ENCODE data around the gene PRCD. TPM values are rescaled to one million over a fixed set of nuclear protein-coding genes. Genes with fewer than 3 reads are reported as not detected.

PRCD gene
- total RNA-seq, 4 donors from 2014 or later = 0.73 to 2.5 (median 1.4) TPM; not detected in 1

DNA sequence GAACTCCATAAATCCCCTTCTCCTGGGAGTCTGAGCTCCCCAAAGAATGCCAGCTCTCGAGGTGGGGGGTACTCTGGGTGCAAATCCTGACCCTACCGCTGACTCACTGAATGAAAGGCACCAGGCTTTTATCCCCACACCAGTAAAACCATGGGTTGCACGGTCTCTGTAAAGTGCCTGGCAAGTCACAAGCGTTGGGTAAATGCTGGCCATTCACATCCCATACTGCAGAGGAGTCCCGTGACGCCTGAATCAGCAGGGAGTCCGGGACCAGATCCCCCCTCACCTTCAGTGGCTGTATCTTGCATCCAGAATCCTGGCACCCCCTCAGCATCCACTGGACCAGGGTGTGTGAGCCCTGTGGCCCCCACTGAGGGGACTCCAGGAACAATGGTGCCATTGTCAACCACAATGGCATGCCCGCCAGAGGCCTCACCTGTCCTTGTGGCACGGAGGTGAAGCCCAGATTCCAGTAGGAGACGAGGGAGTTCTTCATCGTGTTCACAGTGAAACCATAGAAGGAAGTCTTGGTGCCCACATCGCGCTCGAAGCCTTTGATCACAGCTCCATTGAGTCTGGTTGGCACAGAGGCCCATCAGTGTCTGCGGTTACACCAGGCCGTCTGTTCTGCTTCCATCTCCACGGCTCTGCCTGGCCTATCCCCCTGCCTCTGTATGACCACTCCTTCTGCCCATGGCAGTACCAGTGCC is 32.5 kb downstream of the PRCD start:
- H3K4me3 ChIP-seq = no peak overlapping the region
- no peaks in the 10 kb centered on the region for H3K9me3 ChIP-seq
- peaks cover 0 to 40% (median 6%) of the 10 kb centered on the region in 3 donors for H3K36me3 ChIP-seq
- intact Hi-C loops (cut with DNase I) = loop anchor here (5.0 kb wide), 1 partner anchor 45 kb away; no protein-coding TSS in a partner anchor
- no peak overlapping the region for H3K27ac ChIP-seq
- no peaks in the 10 kb centered on the region for H3K27me3 ChIP-seq
- 91 to 94% methylated on average over 12 to 14 of the region's 17 CpGs for WGBS, 2 donors
- TF ChIP-seq POLR2A (IDR thresholded peaks at IDR 0.05) = no peak
- no peak for TF ChIP-seq CTCF (IDR thresholded peaks at IDR 0.05)
- peaks cover 0 to 33% (median under 1%) of the 10 kb centered on the region in 3 donors for H3K4me1 ChIP-seq
- no peak for DNase-seq

DNA sequence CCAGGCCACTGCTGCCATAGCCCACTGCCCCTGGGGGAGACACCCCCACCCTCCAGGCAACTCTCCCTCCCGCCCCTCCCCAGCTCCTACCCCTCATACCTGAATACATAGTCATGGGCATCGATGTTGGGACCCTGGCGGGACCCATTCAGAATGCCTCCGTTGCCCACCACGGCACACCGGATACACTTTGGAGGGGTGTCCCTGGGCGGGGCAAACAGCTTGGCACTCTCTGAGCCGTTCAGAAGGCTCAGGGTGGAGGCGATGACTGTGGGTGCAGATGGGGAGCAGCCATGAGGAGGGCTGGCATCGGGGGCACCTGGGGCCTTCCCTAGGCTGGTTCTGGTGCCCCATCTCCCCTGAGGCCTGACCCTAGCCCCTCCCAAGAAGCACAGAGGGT is 33.3 kb downstream of the PRCD start:
- no peaks in the 10 kb centered on the region for H3K27me3 ChIP-seq
- no peaks in the 10 kb centered on the region for H3K9me3 ChIP-seq
- H3K36me3 ChIP-seq = peaks cover 0 to 40% (median 6%) of the 10 kb centered on the region in 3 donors
- DNase-seq = no peak
- 84% methylated on average over 4 of the region's 10 CpGs; no CpG with 5 or more reads in 1 of the 2 donors for WGBS, 2 donors
- H3K27ac ChIP-seq = no peak overlapping the region
- TF ChIP-seq POLR2A (IDR thresholded peaks at IDR 0.05) (no peak), CTCF (IDR thresholded peaks at IDR 0.05) (no peak)
- intact Hi-C loops (cut with DNase I) = loop anchor here (5.0 kb wide), 1 partner anchor 44 kb away; no protein-coding TSS in a partner anchor
- peaks cover 0 to 30% (median 0%) of the 10 kb centered on the region in 3 donors for H3K4me1 ChIP-seq
- no peak overlapping the region for H3K4me3 ChIP-seq

DNA sequence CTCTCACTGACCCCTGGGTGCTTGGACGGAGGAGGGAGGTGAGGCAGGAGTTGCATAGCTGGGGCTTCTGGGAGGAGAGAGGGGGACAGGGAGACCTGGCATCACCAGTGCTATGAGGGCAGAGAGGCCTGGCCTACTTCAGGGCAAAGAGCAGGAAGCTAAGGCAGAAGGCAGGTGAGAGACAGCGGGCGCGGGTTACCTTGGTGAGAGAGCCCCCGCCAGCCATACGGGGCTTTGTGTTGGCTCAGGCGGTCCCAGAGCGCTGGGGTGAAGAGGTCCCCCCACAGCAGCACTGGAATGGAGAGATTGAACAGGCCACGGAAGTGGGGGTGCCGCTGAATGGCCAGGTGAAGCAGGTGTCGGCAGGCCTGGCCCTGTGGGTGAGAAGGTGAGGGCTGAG is 34.3 kb downstream of the PRCD start:
- Histone ChIP-seq H3K4me3 (no peak overlapping the region), H3K27me3 (no peaks in the 10 kb centered on the region), H3K27ac (no peak overlapping the region), H3K36me3 (peaks cover 0 to 40% (median 6%) of the 10 kb centered on the region in 3 donors), H3K4me1 (peaks cover 0 to 29% (median 0%) of the 10 kb centered on the region in 3 donors), H3K9me3 (no peaks in the 10 kb centered on the region)
- intact Hi-C loops (cut with DNase I) = loop anchor here (5.0 kb wide), 1 partner anchor 43 kb away; no protein-coding TSS in a partner anchor
- no peak for DNase-seq
- 94% methylated on average over 10 of the region's 11 CpGs; no CpG with 5 or more reads in 1 of the 2 donors for WGBS, 2 donors
- TF ChIP-seq CTCF (IDR thresholded peaks at IDR 0.05) = no peak
- TF ChIP-seq POLR2A (IDR thresholded peaks at IDR 0.05) = no peak

GRCh38 chr17:76575570-76575969 is 35.7 kb downstream of the PRCD start:
- DNase-seq = no peak
- Histone ChIP-seq H3K36me3 (peaks cover 0 to 40% (median 6%) of the 10 kb centered on the region in 3 donors), H3K9me3 (no peaks in the 10 kb centered on the region), H3K4me3 (no peak overlapping the region), H3K4me1 (peaks cover 0 to 29% (median 0%) of the 10 kb centered on the region in 3 donors), H3K27ac (no peak overlapping the region), H3K27me3 (no peaks in the 10 kb centered on the region)
- 94 to 100% methylated on average over 1 to 3 of the region's 5 CpGs for WGBS, 2 donors
- intact Hi-C loops (cut with DNase I) = no loop called here
- TF ChIP-seq POLR2A (IDR thresholded peaks at IDR 0.05) = no peak
- no peak for TF ChIP-seq CTCF (IDR thresholded peaks at IDR 0.05)

DNA sequence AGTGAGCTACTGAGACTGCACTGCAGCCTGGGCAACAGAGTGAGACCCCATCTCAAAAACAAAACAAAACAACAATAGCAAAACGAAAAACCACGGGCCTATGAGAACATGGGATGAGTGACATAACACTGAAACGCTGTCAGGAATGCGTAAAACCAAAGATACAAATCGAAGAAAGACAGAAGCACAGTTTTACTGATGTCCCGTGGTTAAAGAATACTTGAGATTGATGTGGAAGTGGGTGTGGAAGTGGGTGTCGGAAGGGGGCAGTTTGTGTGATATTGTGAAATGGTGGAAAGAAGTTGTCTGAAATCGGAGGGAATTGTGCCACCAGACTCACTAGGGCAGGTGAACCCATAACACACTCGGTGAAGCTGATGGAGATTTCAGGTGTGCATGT is 36.3 kb downstream of the PRCD start:
- Histone ChIP-seq H3K27me3 (no peaks in the 10 kb centered on the region), H3K9me3 (no peaks in the 10 kb centered on the region), H3K36me3 (peaks cover 0 to 39% (median 6%) of the 10 kb centered on the region in 3 donors), H3K4me1 (peaks cover 0 to 34% (median 3%) of the 10 kb centered on the region in 3 donors), H3K27ac (no peak overlapping the region), H3K4me3 (no peak overlapping the region)
- DNase-seq = no peak
- WGBS, 2 donors = 85% methylated on average over 9 of the region's 9 CpGs
- intact Hi-C loops (cut with DNase I) = no loop called here
- TF ChIP-seq POLR2A (IDR thresholded peaks at IDR 0.05) (no peak), CTCF (IDR thresholded peaks at IDR 0.05) (no peak)

Measured in esophagus squamous epithelium (tissue), 5 donors.